ENCODE data around the gene WNT6.

WNT6 gene

GRCh38 chr2:218859556-218859987 lies at the start of gene WNT6:
Gene WNT6 (plus strand): TSS chr2:218859805. CDS start chr2:218860038, 233 bp downstream.
- DNase-seq (ENCODE audit: low spot score), result no peak

GRCh38 chr2:218810256-218810655 lies 49.3 kb upstream of the WNT6 start:
- no peak for DNase-seq (ENCODE audit: low spot score)

- no peak for DNase-seq (ENCODE audit: low spot score)
Observed at GRCh38 chr2:218811382-218811781, 48.2 kb upstream of the WNT6 start.

GRCh38 chr2:218812096-218812815 lies 47.3 kb upstream of the WNT6 start:
- DNase-seq (ENCODE audit: low spot score), result no peak

DNA sequence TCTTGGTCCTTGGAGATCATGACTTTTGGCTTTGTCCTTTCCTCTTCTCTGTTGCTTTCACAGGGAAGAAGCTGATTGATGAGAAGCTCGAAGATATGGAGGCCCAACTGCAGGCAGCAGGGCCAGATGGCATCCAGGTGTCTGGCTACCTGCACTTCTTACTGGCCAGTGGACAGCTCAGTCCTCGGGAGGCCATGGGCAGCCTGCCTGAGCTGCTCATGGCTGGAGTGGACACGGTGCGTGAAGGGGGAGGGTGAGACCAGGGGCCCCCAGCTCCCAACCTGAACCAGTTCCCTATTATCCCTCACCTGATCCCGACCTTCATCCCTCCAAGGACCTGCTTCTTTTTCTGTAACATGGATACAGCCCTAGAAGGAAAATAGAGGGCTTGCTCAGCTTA lies 46.7 kb upstream of the WNT6 start:
- no peak for DNase-seq (ENCODE audit: low spot score)

- no peak for DNase-seq (ENCODE audit: low spot score)
Observed at GRCh38 chr2:218813771-218814460, 45.7 kb upstream of the WNT6 start.

GRCh38 chr2:218814540-218815243 lies 44.9 kb upstream of the WNT6 start:
- DNase-seq (ENCODE audit: low spot score), result no peak

DNA sequence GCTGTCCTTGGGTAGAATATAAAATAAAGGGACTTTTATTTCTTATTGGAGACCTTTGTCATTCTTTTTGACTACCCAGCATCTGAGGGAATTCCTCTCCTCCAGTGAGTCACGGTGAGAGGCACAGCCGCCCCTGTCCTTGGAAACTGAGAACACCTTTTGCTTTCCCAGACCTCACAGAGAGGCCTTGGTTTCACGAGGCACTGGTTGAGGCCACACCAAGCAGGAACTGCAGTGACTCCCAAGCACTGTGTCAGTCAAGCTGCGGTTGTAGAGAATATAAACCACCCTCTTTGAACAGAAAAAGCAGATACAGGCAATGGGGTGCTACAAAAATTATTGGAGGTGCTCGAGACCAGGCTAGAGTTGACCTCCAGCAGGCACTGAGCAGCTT lies 44.4 kb upstream of the WNT6 start:
- DNase-seq (ENCODE audit: low spot score), result no peak

- no peak for DNase-seq (ENCODE audit: low spot score)
Observed at GRCh38 chr2:218815649-218816048, 44.0 kb upstream of the WNT6 start.

DNA sequence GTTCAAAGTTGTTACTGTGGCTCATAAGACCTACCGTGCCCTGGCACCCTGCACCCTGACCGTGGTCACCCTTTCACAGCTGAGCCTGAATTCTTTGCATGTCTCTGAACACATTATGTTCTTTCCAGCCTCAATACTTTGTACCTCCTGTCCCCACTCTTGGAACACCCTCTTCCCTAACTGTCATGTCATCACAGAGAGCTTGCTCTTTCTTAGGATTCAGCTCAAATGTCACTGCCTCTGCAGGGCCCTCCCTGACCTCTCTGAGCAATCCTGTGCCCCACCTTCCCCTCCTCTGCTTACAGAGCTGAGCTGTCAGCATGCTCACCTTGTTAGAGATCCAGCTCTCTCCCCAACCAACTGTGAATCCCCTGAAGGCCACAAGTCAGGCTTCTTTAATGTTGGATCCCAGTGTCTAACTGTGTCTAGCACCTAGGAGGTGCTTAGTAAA lies 43.0 kb upstream of the WNT6 start:
- no peak for DNase-seq (ENCODE audit: low spot score)

DNA sequence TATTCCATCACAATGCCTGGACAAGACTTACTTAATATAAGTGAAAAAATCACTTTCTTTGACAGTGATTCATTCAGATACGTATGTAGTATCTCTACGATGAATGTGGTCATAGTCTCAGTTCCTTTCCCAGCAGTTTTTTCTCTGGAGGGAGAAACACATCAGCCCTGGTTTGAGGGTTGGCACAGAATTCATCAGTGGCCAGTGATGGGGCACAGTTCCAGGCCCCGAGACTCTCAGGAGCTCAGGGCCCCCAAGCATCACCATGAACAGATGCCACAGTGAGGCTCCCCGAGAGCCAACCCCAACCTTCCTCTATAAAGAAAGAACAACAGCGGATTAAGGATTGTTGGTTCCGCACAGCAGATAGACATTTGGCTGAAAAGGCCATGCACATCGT lies 40.5 kb upstream of the WNT6 start:
- DNase-seq (ENCODE audit: low spot score), result no peak

- DNase-seq (ENCODE audit: low spot score), result no peak
Observed at GRCh38 chr2:218820746-218821369, 38.7 kb upstream of the WNT6 start.

DNA sequence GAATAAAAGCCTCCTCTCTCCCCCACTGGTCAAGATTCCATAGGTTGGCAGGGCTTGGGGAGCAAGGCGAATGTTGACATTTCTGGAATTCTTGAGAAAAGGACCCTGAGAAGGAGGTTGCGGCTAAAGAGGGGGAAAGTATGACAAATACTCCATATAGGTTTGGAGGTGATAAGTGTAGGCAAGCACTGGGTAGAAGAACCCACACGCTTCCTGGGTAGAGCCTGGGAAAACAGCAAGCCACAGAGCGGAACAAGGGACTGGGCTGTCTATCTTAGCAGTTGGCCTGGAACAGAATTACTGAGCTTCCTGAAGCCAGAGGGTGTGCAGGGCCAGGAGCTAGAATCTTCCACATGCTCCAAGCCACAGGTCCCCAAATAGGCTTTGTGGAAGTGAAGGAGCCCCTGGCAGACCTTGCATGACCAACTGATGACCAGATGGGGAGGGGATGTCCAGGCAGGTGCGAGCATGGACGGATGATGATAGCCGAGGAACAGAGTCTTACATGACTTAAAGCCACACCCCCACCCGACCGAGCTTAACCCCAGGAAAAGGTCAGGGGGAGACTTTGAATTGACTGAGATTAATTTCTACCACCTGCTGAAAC lies 37.9 kb upstream of the WNT6 start:
- no peak for DNase-seq (ENCODE audit: low spot score)

DNA sequence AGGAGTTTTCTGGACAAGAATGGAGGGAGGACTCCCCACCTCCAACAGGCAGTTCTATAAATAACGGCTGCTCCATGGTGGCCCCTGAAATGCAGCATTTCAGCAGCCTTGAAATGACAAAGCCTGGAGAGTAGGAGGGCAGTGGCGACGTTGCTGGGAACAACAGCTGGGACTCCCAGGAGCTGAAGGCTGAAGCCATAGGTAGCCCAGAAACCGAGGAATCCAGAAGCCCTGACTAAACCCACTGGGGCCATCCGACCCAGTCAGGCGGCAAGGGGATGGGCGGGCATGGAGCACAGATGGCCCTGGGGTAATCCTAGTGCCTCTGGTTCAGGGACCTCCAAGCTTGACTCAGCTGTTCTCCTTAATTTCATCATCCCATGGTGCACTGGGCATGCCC lies 37.0 kb upstream of the WNT6 start:
- DNase-seq (ENCODE audit: low spot score), result no peak

- no peak for DNase-seq (ENCODE audit: low spot score)
Observed at GRCh38 chr2:218823196-218823855, 36.3 kb upstream of the WNT6 start.

DNA sequence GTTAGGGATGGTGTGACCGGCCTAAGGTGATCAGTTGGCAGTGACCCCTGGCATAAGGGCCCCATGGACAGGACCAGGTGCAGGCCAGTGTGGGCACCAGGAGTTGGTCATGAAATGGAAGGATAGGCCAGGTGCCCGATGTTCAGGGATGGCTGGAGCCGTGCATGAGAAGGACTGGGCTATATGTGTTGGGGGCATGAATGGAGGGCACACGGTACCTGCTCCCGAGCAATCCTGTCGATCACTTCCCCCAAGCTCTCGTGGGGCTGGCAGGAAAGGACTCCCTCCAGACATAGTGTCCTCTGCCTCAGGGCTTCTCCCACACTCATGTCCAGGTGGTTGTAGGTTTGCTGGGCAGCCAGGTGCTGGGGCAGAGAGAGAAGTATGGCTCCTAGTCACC lies 35.6 kb upstream of the WNT6 start:
- DNase-seq (ENCODE audit: low spot score), result no peak

DNA sequence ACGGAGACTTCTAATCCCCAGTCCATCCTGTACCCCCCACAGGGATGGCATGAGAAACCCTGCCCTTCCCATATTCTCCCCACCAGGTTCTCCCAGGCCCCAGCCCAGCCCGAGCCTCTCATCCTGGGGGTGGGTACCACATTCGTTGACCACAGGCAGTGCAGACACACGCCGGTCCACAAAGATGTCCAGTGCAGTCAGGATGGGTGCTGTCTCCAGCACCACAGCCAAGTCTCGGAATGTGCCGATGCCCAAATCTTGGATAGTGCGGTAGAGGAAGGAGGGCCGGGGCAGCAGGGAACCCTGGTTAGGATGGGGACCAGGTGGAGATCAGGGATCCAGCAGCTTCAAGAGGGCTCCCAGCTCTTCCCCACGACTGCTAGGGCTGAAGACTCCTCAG lies 32.8 kb upstream of the WNT6 start:
- DNase-seq (ENCODE audit: low spot score), result no peak

GRCh38 chr2:218827701-218828476 lies 31.7 kb upstream of the WNT6 start:
- no peak for DNase-seq (ENCODE audit: low spot score)

DNA sequence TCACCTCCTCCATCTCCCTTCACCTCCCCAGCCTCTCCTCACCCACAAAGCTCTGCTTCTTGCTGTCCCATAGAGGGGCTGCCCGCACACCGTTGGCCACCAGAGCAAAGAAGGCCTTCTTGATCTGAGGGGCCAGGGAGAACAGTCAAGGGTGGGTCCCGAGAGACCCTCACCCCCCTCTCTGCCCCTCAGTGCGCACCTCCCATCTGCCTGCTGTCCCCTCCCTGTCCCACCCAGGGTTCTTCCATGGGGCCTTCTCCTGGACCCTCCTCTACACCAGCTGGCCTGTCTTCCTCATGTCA lies 31.2 kb upstream of the WNT6 start:
- DNase-seq (ENCODE audit: low spot score), result no peak

GRCh38 chr2:218829868-218830451 lies 29.6 kb upstream of the WNT6 start:
- no peak for DNase-seq (ENCODE audit: low spot score)
